SK-N-SH (cell line): ENCODE results near the gene DCP2. TPM values are rescaled to one million over a fixed set of nuclear protein-coding genes. Genes with fewer than 3 reads are reported as not detected.

Experiments
- CTCF ChIA-PET: fragments of 300-600, 350-600 bp; formaldehyde crosslinking; extraction: SDS; loops from one replicate; lab custom pipeline; 2021; lab: Yijun Ruan, JAX
- POLR2A ChIA-PET: fragments of 350-600 bp; sonication (Branson Sonifier 250); formaldehyde crosslinking; extraction: SDS; loops from one replicate; lab custom pipeline; 2020; ENCODE audit warnings: antibody characterized with exemption, inconsistent platforms; lab: Yijun Ruan, JAX
- DNase-seq: peaks from one replicate; pipeline ENCODE4 v3.0.0; 2012
- H2AFZ ChIP-seq: fragments of 200-600 bp; sonication (generic); 2 replicates; pipeline ENCODE4 v1.8.1; 2016; ENCODE audit warnings: antibody characterized with exemption, mild to moderate bottlenecking, low read depth
- H3F3A ChIP-seq: fragments of 200-600 bp; sonication (generic); replicated peaks from 2 replicates; pipeline ENCODE3; 2016; ENCODE audit warnings: antibody characterized with exemption, mild to moderate bottlenecking; ENCODE audit not compliant: insufficient read depth
- H3K27ac ChIP-seq, 2 experiments: fragments of 200-500 bp in 1 of 2; fragments of 200-600 bp in 1 of 2; sonication (Bioruptor generic) in 1 of 2; sonication (generic), shearing (Covaris generic) in 1 of 2; 2 replicates each; pipeline versions ENCODE4 v1.5.1 to v1.6.1; 2014 to 2016; ENCODE audit warnings: low read depth in 2 of 2, inconsistent platforms in 1 of 2, low read length in 1 of 2, mild to moderate bottlenecking in 1 of 2, mixed read lengths in 1 of 2
- H3K27me3 ChIP-seq: fragments of 200-600 bp; sonication (generic), shearing (Covaris generic); 2 replicates; pipeline ENCODE4 v1.6.1; 2016; ENCODE audit warnings: mixed run types; ENCODE audit not compliant: insufficient read depth
- H3K36me3 ChIP-seq, 2 experiments: fragments of 200-500 bp in 1 of 2; fragments of 200-600 bp in 1 of 2; sonication (Bioruptor generic) in 1 of 2; sonication (generic) in 1 of 2; replicated peaks in 1 of 2; 2 replicates each; pipeline versions ENCODE3 to v1.5.1; 2014 to 2016; ENCODE audit warnings: low read length in 1 of 2, mild to moderate bottlenecking in 1 of 2; ENCODE audit not compliant: insufficient read depth in 2 of 2, control insufficient read depth in 1 of 2
- H3K4me1 ChIP-seq, 2 experiments: fragments of 200-500 bp in 1 of 2; fragments of 200-600 bp in 1 of 2; sonication (Bioruptor generic) in 1 of 2; sonication (generic), shearing (Covaris generic) in 1 of 2; 2 replicates each; pipeline versions ENCODE4 v1.5.1 to v1.6.1; 2014 to 2016; ENCODE audit warnings: low read depth in 1 of 2, low read length in 1 of 2, mixed run types in 1 of 2; ENCODE audit not compliant: insufficient read depth in 2 of 2, control insufficient read depth in 1 of 2
- H3K4me2 ChIP-seq: fragments of 200-600 bp; sonication (generic), shearing (Covaris generic); 2 replicates; pipeline ENCODE4 v1.6.1; 2017; ENCODE audit warnings: mixed run types
- H3K4me3 ChIP-seq, 2 experiments: fragments of 200-500 bp in 1 of 2; fragments of 200-600 bp in 1 of 2; sonication (Bioruptor generic) in 1 of 2; sonication (generic), shearing (Covaris generic) in 1 of 2; 2 replicates each; pipeline versions ENCODE4 v1.5.1 to v1.8.1; 2014 to 2016; ENCODE audit warnings: low read depth in 2 of 2, inconsistent platforms in 1 of 2, low read length in 1 of 2, mild to moderate bottlenecking in 1 of 2, mixed read lengths in 1 of 2, moderate library complexity in 1 of 2
- H3K79me2 ChIP-seq: fragments of 200-600 bp; sonication (generic); 2 replicates; pipeline ENCODE4 v1.8.1; 2017; ENCODE audit warnings: mild to moderate bottlenecking; ENCODE audit not compliant: insufficient read depth
- H3K9ac ChIP-seq: fragments of 200-600 bp; sonication (generic); 2 replicates; pipeline ENCODE4 v1.6.1; 2017; ENCODE audit warnings: mixed run types
- H3K9me2 ChIP-seq: fragments of 200-600 bp; sonication (generic); 2 replicates; pipeline ENCODE4 v1.6.1; 2017; ENCODE audit warnings: mixed run types
- H3K9me3 ChIP-seq: fragments of 200-600 bp; sonication (generic); 2 replicates; pipeline ENCODE4 v1.6.1; 2017; ENCODE audit warnings: mixed run types, mild to moderate bottlenecking, moderate library complexity
- H4K20me1 ChIP-seq: fragments of 200-600 bp; sonication (generic); 2 replicates; pipeline ENCODE4 v1.6.1; 2017; ENCODE audit warnings: mild to moderate bottlenecking, mixed run types; ENCODE audit not compliant: insufficient read depth
- CHD2 ChIP-seq: fragments of 150-350 bp; IDR thresholded peaks from 2 replicates; pipeline ENCODE4 v1.6.1; 2018; ENCODE audit warnings: low read length; ENCODE audit not compliant: partially characterized antibody
- ELF1 ChIP-seq: IDR thresholded peaks from 2 replicates; pipeline ENCODE4 v1.4.0; 2012
- EP300 ChIP-seq, 2 experiments: IDR thresholded peaks; 2 replicates each; pipeline versions ENCODE4 v1.4.0 to v1.6.1; 2012; ENCODE audit warnings: borderline replicate concordance in 1 of 2, low read depth in 1 of 2, low read length in 1 of 2
- EZH2phosphoT487 ChIP-seq: fragments of 200-600 bp; sonication (generic); IDR thresholded peaks from 2 replicates; pipeline ENCODE4 v1.6.1; 2017; ENCODE audit warnings: low read depth, mixed run types, mild to moderate bottlenecking, antibody characterized with exemption, moderate library complexity, borderline replicate concordance
- FOSL2 ChIP-seq: IDR thresholded peaks from 2 replicates; pipeline ENCODE4 v1.4.0; 2012; ENCODE audit warnings: low read depth, mild to moderate bottlenecking, moderate library complexity, borderline replicate concordance
- FOXM1 ChIP-seq: IDR thresholded peaks from 2 replicates; pipeline ENCODE4 v1.4.0; 2012; ENCODE audit warnings: low read depth, mild to moderate bottlenecking
- GATA2 ChIP-seq: sonication (generic); formaldehyde crosslinking; IDR thresholded peaks from 2 replicates; pipeline ENCODE4 v1.5.0; 2020; ENCODE audit warnings: mild to moderate bottlenecking, missing genetic modification reagents
- JUND ChIP-seq: IDR thresholded peaks from 2 replicates; pipeline ENCODE4 v1.4.0; 2012
- MXI1 ChIP-seq: IDR thresholded peaks from 2 replicates; pipeline ENCODE4 v1.6.1; 2012; ENCODE audit warnings: mild to moderate bottlenecking, low read depth, low read length, improper control_type of control experiment
- NFIC ChIP-seq: IDR thresholded peaks from 2 replicates; pipeline ENCODE4 v1.4.0; 2012; ENCODE audit warnings: borderline replicate concordance
- NRF1 ChIP-seq: IDR thresholded peaks from 2 replicates; pipeline ENCODE4 v1.6.1; 2012; ENCODE audit warnings: low read depth, mild to moderate bottlenecking, low read length
- POLR2AphosphoS5 ChIP-seq: IDR thresholded peaks from 2 replicates; pipeline ENCODE4 v1.6.1; 2012; ENCODE audit warnings: low read depth, low read length
- RAD21 ChIP-seq: IDR thresholded peaks from 2 replicates; pipeline ENCODE4 v1.6.1; 2012; ENCODE audit warnings: mild to moderate bottlenecking, low read length
- RCOR1 ChIP-seq: fragments of 150-350 bp; IDR thresholded peaks from 2 replicates; pipeline ENCODE4 v1.6.1; 2017; ENCODE audit warnings: antibody characterized with exemption, low read length
- RFX5 ChIP-seq: IDR thresholded peaks from 2 replicates; pipeline ENCODE4 v1.6.1; 2012; ENCODE audit warnings: mild to moderate bottlenecking, improper control_type of control experiment, low read length
- SIN3A ChIP-seq: IDR thresholded peaks from 2 replicates; pipeline ENCODE4 v1.6.1; 2012; ENCODE audit warnings: low read depth, mild to moderate bottlenecking, low read length, moderate library complexity, borderline replicate concordance
- TAF1 ChIP-seq: IDR thresholded peaks from 2 replicates; pipeline ENCODE4 v1.6.1; 2012; ENCODE audit warnings: low read depth, mild to moderate bottlenecking, low read length, moderate library complexity, borderline replicate concordance
- TCF12 ChIP-seq: IDR thresholded peaks from 2 replicates; pipeline ENCODE4 v1.4.0; 2012
- TEAD4 ChIP-seq: IDR thresholded peaks from 2 replicates; pipeline ENCODE4 v1.4.0; 2012; ENCODE audit warnings: mild to moderate bottlenecking, borderline replicate concordance; ENCODE audit not compliant: insufficient read depth
- YY1 ChIP-seq: IDR thresholded peaks from 2 replicates; pipeline ENCODE4 v1.4.0; 2012; ENCODE audit warnings: low read depth, mild to moderate bottlenecking
- WGBS: methylation state at CpG from one replicate; pipeline ENCODE4 v1.1.6; 2017; ENCODE audit warnings: low lambda C conversion rate; 5-methylcytosine and 5-hydroxymethylcytosine counted together
- polyA plus RNA-seq, 3 experiments: library from polyadenylated mRNA; depleted of rRNA; stranded (reverse); fragments of >200 nt; gene quantifications; 2 replicates each; pipeline ENCODE4 v1.2.3, GENCODE V29; 2012
- TF ChIP-seq, protein P1 (sequence below): fragments of 200-600 bp; sonication (generic); IDR thresholded peaks from 2 replicates; pipeline ENCODE4 v1.6.1; 2017; ENCODE audit warnings: antibody characterized with exemption, mild to moderate bottlenecking, moderate library complexity
- TF ChIP-seq, protein P2 (sequence below): fragments of 150-350 bp; IDR thresholded peaks from 2 replicates; pipeline ENCODE4 v1.6.1; 2017; ENCODE audit warnings: antibody characterized with exemption, low read length, low read depth, borderline replicate concordance
- TF ChIP-seq, protein P3 (sequence below): IDR thresholded peaks from 2 replicates; pipeline ENCODE4; 2012
- TF ChIP-seq, protein P4 (sequence below): fragments of 150-350 bp; IDR thresholded peaks from 2 replicates; pipeline ENCODE4 v1.6.1; 2016; ENCODE audit warnings: mild to moderate bottlenecking, low read depth, low read length
- TF ChIP-seq, protein P5 (sequence below): IDR thresholded peaks from 2 replicates; pipeline ENCODE4 v1.4.0; 2012; ENCODE audit warnings: low read depth, borderline replicate concordance

DCP2 gene
- 6.0 and 6.9 TPM in 2 replicates for polyA plus RNA-seq (2012; rRNA removed)
- polyA plus RNA-seq (2012; cell fraction: cytosol; rRNA removed): 6.3 and 8.9 TPM in 2 replicates
- 4.1 and 5.9 TPM in 2 replicates for polyA plus RNA-seq (2012; cell fraction: nucleus; rRNA removed)

DNA sequence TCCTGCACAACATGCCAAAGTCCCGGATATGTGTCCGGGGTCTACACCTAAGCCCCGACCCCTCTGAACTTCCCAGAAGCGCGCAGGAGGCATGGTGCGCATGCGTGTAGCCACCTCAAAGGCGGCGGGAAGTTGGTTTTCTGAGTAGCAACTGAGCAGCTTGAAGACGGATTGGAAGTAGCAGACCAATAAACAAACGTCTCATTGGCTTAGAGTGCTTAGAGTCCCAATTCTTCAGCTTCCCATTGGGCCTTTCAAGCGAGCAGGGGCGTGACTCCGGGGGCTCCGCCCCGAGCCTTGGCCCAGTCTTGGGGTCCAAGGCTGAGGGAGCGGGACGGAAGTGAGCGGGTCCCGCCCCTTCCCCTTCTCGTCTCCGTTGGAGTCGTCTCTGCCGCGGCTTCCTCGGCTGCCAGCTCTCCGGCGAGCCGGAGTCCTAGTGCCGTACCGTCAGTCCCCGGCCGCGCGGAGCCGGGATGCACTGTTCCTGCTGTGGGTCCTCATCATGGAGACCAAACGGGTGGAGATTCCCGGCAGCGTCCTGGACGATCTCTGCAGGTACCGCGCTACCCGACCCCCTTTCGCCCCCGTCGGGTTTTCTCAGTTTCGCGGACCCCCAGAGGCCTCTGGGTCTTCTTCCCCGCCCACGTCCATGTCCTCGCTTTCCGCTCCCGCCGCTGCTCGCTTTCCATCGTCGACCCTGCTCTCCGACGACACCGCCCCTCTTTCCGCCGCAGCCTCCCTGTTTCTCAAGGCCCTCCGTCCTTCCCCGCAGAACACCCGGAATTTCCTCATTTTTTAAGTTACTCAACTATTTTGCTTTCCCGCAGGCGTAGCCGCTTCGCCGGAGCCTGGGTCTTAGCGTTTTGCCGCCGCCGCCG lies at the start of gene DCP2:
DCP2 (plus strand) TSS at position 367 of the 878 bp plus-strand sequence; CDS start at position 503, 136 bp downstream.
- Histone ChIP-seq H4K20me1 (peaks cover 34% of the 10 kb centered on the region), H3F3A (no peaks in the 10 kb centered on the region), H3K9ac (peak within 1 kb of the TSS; percentile 91), H3K4me2 (peak within 1 kb of the TSS; percentile 82), H3K79me2 (peaks cover 50% of the 10 kb centered on the region), H3K4me3 (peak within 1 kb of the TSS; percentile 80 to 92), H3K9me2 (no peaks in the 10 kb centered on the region), H3K27ac (peak within 1 kb of the TSS; percentile 87 to 96), H3K36me3 (peaks cover 4 to 8% of the 10 kb centered on the region in 2 experiments), H2AFZ (peak within 1 kb of the TSS; percentile 98), H3K4me1 (peaks cover 18 to 22% of the 10 kb centered on the region in 2 experiments; a peak in 3 of 4 replicates), H3K27me3 (no peaks in the 10 kb centered on the region), H3K9me3 (no peaks in the 10 kb centered on the region)
- POLR2A ChIA-PET: interaction anchor here (0.6 to 1.7 kb wide), 13 partner anchors 9 to 505 kb away, joined by 3 to 11 read pairs (median 4); partner anchors contain the start of genes APC and SRP19
- DNase-seq: peak; percentile 94
- 1% methylated on average over 56 of the region's 75 CpGs for WGBS
- CTCF ChIA-PET: interaction anchor here (0.6 to 1.6 kb wide), 4 partner anchors 15 to 573 kb away, joined by 4 to 10 read pairs (median 4); no protein-coding TSS in a partner anchor
- TF ChIP-seq RAD21: no peak
- TF ChIP-seq RFX5: peak; percentile 96
- TF ChIP-seq, protein P1, sequence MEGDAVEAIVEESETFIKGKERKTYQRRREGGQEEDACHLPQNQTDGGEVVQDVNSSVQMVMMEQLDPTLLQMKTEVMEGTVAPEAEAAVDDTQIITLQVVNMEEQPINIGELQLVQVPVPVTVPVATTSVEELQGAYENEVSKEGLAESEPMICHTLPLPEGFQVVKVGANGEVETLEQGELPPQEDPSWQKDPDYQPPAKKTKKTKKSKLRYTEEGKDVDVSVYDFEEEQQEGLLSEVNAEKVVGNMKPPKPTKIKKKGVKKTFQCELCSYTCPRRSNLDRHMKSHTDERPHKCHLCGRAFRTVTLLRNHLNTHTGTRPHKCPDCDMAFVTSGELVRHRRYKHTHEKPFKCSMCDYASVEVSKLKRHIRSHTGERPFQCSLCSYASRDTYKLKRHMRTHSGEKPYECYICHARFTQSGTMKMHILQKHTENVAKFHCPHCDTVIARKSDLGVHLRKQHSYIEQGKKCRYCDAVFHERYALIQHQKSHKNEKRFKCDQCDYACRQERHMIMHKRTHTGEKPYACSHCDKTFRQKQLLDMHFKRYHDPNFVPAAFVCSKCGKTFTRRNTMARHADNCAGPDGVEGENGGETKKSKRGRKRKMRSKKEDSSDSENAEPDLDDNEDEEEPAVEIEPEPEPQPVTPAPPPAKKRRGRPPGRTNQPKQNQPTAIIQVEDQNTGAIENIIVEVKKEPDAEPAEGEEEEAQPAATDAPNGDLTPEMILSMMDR: no peak
- TF ChIP-seq, protein P2, sequence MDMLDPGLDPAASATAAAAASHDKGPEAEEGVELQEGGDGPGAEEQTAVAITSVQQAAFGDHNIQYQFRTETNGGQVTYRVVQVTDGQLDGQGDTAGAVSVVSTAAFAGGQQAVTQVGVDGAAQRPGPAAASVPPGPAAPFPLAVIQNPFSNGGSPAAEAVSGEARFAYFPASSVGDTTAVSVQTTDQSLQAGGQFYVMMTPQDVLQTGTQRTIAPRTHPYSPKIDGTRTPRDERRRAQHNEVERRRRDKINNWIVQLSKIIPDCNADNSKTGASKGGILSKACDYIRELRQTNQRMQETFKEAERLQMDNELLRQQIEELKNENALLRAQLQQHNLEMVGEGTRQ: no peak
- TF ChIP-seq POLR2AphosphoS5: peak; percentile 85
- peak; percentile 90 for TF ChIP-seq NRF1
- 0 out of 2 replicates have a peak, but pooled peaks have one; percentile 45 for TF ChIP-seq FOXM1
- peak; percentile 61; the same call in 1 of the 2 replicates for TF ChIP-seq ELF1
- TF ChIP-seq TAF1: peak; percentile 81
- TF ChIP-seq JUND: no peak
- no peak for TF ChIP-seq GATA2 (CRISPR knock-in tag)
- TF ChIP-seq EZH2phosphoT487: no peak
- TF ChIP-seq RCOR1: peak; percentile 23; the same call in 1 of the 2 replicates
- no peak for TF ChIP-seq FOSL2
- TF ChIP-seq NFIC: no peak
- TF ChIP-seq YY1: peak; percentile 35; the same call in 1 of the 2 replicates
- TF ChIP-seq, protein P3, sequence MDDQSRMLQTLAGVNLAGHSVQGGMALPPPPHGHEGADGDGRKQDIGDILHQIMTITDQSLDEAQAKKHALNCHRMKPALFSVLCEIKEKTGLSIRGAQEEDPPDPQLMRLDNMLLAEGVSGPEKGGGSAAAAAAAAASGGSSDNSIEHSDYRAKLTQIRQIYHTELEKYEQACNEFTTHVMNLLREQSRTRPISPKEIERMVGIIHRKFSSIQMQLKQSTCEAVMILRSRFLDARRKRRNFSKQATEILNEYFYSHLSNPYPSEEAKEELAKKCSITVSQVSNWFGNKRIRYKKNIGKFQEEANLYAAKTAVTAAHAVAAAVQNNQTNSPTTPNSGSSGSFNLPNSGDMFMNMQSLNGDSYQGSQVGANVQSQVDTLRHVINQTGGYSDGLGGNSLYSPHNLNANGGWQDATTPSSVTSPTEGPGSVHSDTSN: no peak
- peak; percentile 41; the same call in 1 of the 2 replicates for TF ChIP-seq SIN3A
- TF ChIP-seq CHD2: peak; percentile 87
- TF ChIP-seq, protein P4, sequence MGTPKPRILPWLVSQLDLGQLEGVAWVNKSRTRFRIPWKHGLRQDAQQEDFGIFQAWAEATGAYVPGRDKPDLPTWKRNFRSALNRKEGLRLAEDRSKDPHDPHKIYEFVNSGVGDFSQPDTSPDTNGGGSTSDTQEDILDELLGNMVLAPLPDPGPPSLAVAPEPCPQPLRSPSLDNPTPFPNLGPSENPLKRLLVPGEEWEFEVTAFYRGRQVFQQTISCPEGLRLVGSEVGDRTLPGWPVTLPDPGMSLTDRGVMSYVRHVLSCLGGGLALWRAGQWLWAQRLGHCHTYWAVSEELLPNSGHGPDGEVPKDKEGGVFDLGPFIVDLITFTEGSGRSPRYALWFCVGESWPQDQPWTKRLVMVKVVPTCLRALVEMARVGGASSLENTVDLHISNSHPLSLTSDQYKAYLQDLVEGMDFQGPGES: peak; percentile 68; the same call in 1 of the 2 replicates
- no peak for TF ChIP-seq TEAD4
- TF ChIP-seq, protein P5, sequence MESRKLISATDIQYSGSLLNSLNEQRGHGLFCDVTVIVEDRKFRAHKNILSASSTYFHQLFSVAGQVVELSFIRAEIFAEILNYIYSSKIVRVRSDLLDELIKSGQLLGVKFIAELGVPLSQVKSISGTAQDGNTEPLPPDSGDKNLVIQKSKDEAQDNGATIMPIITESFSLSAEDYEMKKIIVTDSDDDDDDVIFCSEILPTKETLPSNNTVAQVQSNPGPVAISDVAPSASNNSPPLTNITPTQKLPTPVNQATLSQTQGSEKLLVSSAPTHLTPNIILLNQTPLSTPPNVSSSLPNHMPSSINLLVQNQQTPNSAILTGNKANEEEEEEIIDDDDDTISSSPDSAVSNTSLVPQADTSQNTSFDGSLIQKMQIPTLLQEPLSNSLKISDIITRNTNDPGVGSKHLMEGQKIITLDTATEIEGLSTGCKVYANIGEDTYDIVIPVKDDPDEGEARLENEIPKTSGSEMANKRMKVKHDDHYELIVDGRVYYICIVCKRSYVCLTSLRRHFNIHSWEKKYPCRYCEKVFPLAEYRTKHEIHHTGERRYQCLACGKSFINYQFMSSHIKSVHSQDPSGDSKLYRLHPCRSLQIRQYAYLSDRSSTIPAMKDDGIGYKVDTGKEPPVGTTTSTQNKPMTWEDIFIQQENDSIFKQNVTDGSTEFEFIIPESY: no peak
- TF ChIP-seq MXI1: peak; percentile 4; the same call in 1 of the 2 replicates
- TF ChIP-seq EP300 (IDR thresholded peaks at IDR 0.05; ENCODE audit: borderline replicate concordance in 1 of 2, low read depth in 1 of 2, low read length in 1 of 2): peak; percentile 16 to 67; a peak in 2 of 4 replicates
- TF ChIP-seq TCF12: peak; percentile 13; the same call in 1 of the 2 replicates
